Endothelial cell of umbilical vein (primary cell): Measurements from ENCODE around the gene INCENP. TPM values are rescaled to one million over a fixed set of nuclear protein-coding genes. Genes with fewer than 3 reads are reported as not detected.

Experiments
- BruUV-seq: library from RNA; stranded (reverse); fragments of 400-500 nt; replicated peaks from 2 replicates; lab custom pipeline; 2021; lab: Mats Ljungman, UMichigan
- CTCF ChIA-PET: fragments of 300-600, 350-600 bp; sonication (Branson Sonifier 250); formaldehyde crosslinking; loops from one replicate; lab custom pipeline; 2021; ENCODE audit warnings: antibody characterized with exemption, inconsistent platforms; lab: Charles Lee
- POLR2A ChIA-PET: fragments of 300-600, 350-600 bp; sonication (Branson Sonifier 250); formaldehyde crosslinking; loops from one replicate; lab custom pipeline; 2021; ENCODE audit warnings: antibody characterized with exemption, inconsistent platforms; lab: Charles Lee
- DNase-seq: peaks from one replicate; pipeline ENCODE4 v3.0.0-alpha.2; 2011; ENCODE audit warnings: low read depth, low spot score
- FAIRE-seq: peaks from 2 replicates; lab custom pipeline; 2011; peaks lifted over from hg19 to GRCh38; lab: Jason Lieb, UNC
- H2AFZ ChIP-seq: 2 replicates; pipeline ENCODE4 v1.6.0; 2012; ENCODE audit warnings: low read depth, low read length, control low read depth, inconsistent platforms
- H3K27ac ChIP-seq: 2 replicates; pipeline ENCODE4 v1.5.1; 2011; ENCODE audit warnings: low read depth, mild to moderate bottlenecking, control low read depth, low read length, moderate library complexity; ENCODE audit not compliant: insufficient read depth
- H3K27me3 ChIP-seq, 2 experiments: 2 replicates each; pipeline versions ENCODE4 v1.6.0 to v1.6.1; 2011; ENCODE audit warnings: low read length in 2 of 2, mixed read lengths in 1 of 2; ENCODE audit not compliant: control insufficient read depth in 2 of 2, insufficient read depth in 2 of 2
- H3K36me3 ChIP-seq, 2 experiments: 2 replicates in 1 of 2; 3 replicates in 1 of 2; pipeline ENCODE4 v1.5.1; 2011; ENCODE audit warnings: low read length in 2 of 2, mild to moderate bottlenecking in 1 of 2, moderate library complexity in 1 of 2; ENCODE audit not compliant: control insufficient read depth in 2 of 2, insufficient read depth in 2 of 2; ENCODE audit errors: extremely low read depth in 1 of 2
- H3K4me1 ChIP-seq: 3 replicates; pipeline ENCODE4 v1.5.1; 2011; ENCODE audit warnings: mild to moderate bottlenecking, low read length; ENCODE audit not compliant: control insufficient read depth, insufficient read depth; ENCODE audit errors: extremely low read depth
- H3K4me2 ChIP-seq: 2 replicates; pipeline ENCODE4 v1.6.1; 2011; ENCODE audit warnings: low read length, control low read depth, mixed read lengths; ENCODE audit not compliant: insufficient read depth
- H3K4me3 ChIP-seq, 3 experiments: fragments of 200-600 bp in 1 of 3; sonication (generic), shearing (Covaris generic) in 1 of 3; replicated peaks in 1 of 3; 2 replicates each; pipeline ENCODE4 v1.5.1; 2011 to 2016; ENCODE audit warnings: control low read depth in 3 of 3, low read length in 3 of 3, mild to moderate bottlenecking in 2 of 3, inconsistent platforms in 1 of 3, low read depth in 1 of 3, moderate library complexity in 1 of 3; ENCODE audit not compliant: insufficient read depth in 1 of 3
- H3K79me2 ChIP-seq: 2 replicates; pipeline ENCODE4 v1.6.0; 2012; ENCODE audit warnings: low read length, inconsistent platforms; ENCODE audit not compliant: control insufficient read depth, insufficient read depth
- H3K9ac ChIP-seq: replicated peaks from 2 replicates; pipeline ENCODE3; 2011; ENCODE audit warnings: low read length, control low read depth; ENCODE audit not compliant: insufficient read depth; ENCODE audit errors: extremely low read depth
- H3K9me1 ChIP-seq: replicated peaks from 3 replicates; pipeline ENCODE4 v1.6.0; 2011; ENCODE audit warnings: mild to moderate bottlenecking, low read length; ENCODE audit not compliant: control insufficient read depth, insufficient read depth; ENCODE audit errors: extremely low read depth
- H3K9me3 ChIP-seq: replicated peaks from 2 replicates; pipeline ENCODE4 v1.5.1; 2012; ENCODE audit warnings: low read length, inconsistent platforms; ENCODE audit not compliant: control insufficient read depth, insufficient read depth
- H4K20me1 ChIP-seq: replicated peaks from 2 replicates; pipeline ENCODE3; 2011; ENCODE audit warnings: mild to moderate bottlenecking, low read length; ENCODE audit not compliant: control insufficient read depth, insufficient read depth; ENCODE audit errors: extremely low read depth
- CTCF ChIP-seq, 2 donors: IDR thresholded peaks; 1 replicate in 1 of 2; 2 replicates in 1 of 2; pipeline ENCODE4 v1.5.1; 2011; ENCODE audit warnings: low read length in 2 of 2, mild to moderate bottlenecking in 2 of 2, moderate library complexity in 2 of 2, control low read depth in 1 of 2, inconsistent platforms in 1 of 2, low read depth in 1 of 2; ENCODE audit not compliant: insufficient read depth in 1 of 2; ENCODE audit errors: extremely low read depth in 1 of 2
- FOS ChIP-seq: IDR thresholded peaks from 2 replicates; pipeline ENCODE4 v1.6.1; 2011; ENCODE audit warnings: mild to moderate bottlenecking, low read length, moderate library complexity, borderline replicate concordance; ENCODE audit not compliant: insufficient read depth
- GATA2 ChIP-seq: IDR thresholded peaks from 2 replicates; pipeline ENCODE4 v1.7.0; 2011; ENCODE audit warnings: low read depth, mild to moderate bottlenecking, moderate library complexity, mixed read lengths, low read length; ENCODE audit not compliant: insufficient read length, insufficient read depth
- JUN ChIP-seq: IDR thresholded peaks from 2 replicates; pipeline ENCODE4 v1.6.1; 2011; ENCODE audit warnings: borderline replicate concordance, low read depth; ENCODE audit not compliant: insufficient read length, insufficient read depth
- MAX ChIP-seq: IDR thresholded peaks from 2 replicates; pipeline ENCODE4 v1.6.1; 2011; ENCODE audit not compliant: insufficient read depth, insufficient read length
- MYC ChIP-seq: IDR thresholded peaks from one replicate; pipeline ENCODE4 v1.6.1; 2011; ENCODE audit warnings: mild to moderate bottlenecking, low read depth, low read length
- POLR2A ChIP-seq: IDR thresholded peaks from 2 replicates; pipeline ENCODE4 v1.6.1; 2012; ENCODE audit warnings: low read depth, mild to moderate bottlenecking, control low read depth, low read length
- POLR2AphosphoS5 ChIP-seq: IDR thresholded peaks from 2 replicates; pipeline ENCODE4 v1.6.1; 2012; ENCODE audit warnings: low read depth, mild to moderate bottlenecking, control low read depth, low read length, moderate library complexity; ENCODE audit not compliant: insufficient read depth
- dilution Hi-C: fragments of 300-500 bp; cut with MboI; formaldehyde crosslinking; loops from one replicate; pipeline ENCODE4 v1.15.0; 2019; ENCODE audit warnings: low sequenced_read_pairs; ENCODE audit not compliant: extremely low pct_ligation_motif_present
- intact Hi-C: fragments of 100-400 bp; cut with micrococcal nuclease; formaldehyde crosslinking; loops from one replicate; pipeline ENCODE4 v1.10.0; 2022
- polyA plus RNA-seq, 4 experiments: library from polyadenylated mRNA; depleted of rRNA in 3 of 4; stranded (reverse) in 3 of 4; unstranded in 1 of 4; fragments of >200 nt; gene quantifications; 2 replicates each; pipeline versions ENCODE4 v1.2.1 to v1.2.3, GENCODE V29; 2011 to 2012; ENCODE audit warnings: missing spikeins in 1 of 4
- total RNA-seq: library from RNA; stranded (reverse); gene quantifications from 2 replicates; pipeline ENCODE4 v1.2.3, GENCODE V29; 2021

INCENP gene
- total and polyA plus RNA-seq, 2 donors (not counting 3 experiments of a cell fraction or from before 2014, with no cell fraction given): 22.9 to 86.8 TPM

GRCh38 chr11:62130283-62131169, 6.7 kb downstream of the INCENP start:
- no peak overlapping the region for H3K27ac ChIP-seq
- intact Hi-C loops: no loop called here
- no peak overlapping the region for H3K9ac ChIP-seq
- no peaks in the 10 kb centered on the region for H3K9me1 ChIP-seq
- TF ChIP-seq GATA2 (no peak), JUN (no peak), MYC (no peak), MAX (no peak), CTCF (IDR thresholded peaks at IDR 0.05; ENCODE audit: extremely low read depth in 1 of 2, insufficient read depth in 1 of 2, low read depth in 1 of 2, low read length in 2 of 2) (no peak), FOS (no peak), POLR2AphosphoS5 (no peak), POLR2A (no peak)
- H3K9me3 ChIP-seq: no peaks in the 10 kb centered on the region
- H3K4me1 ChIP-seq: peaks cover 4% of the 10 kb centered on the region
- H3K27me3 ChIP-seq: no peaks in the 10 kb centered on the region
- ChIA-PET POLR2A (no interaction called here), CTCF (interaction anchor here (1.0 to 2.4 kb wide), 3 partner anchors 12 to 23 kb away, joined by 3 to 11 read pairs (median 4); no protein-coding TSS in a partner anchor)
- H3K36me3 ChIP-seq: peaks cover 2 to 25% of the 10 kb centered on the region in 2 experiments
- dilution Hi-C loops: no loop called here
- H2AFZ ChIP-seq: no peak overlapping the region
- BruUV-seq: no TSS peak
- H3K4me2 ChIP-seq: no peak overlapping the region
- FAIRE-seq: no peak
- no peak overlapping the region for H3K4me3 ChIP-seq
- no peaks in the 10 kb centered on the region for H4K20me1 ChIP-seq
- no peak for DNase-seq
- H3K79me2 ChIP-seq: peaks cover 98% of the 10 kb centered on the region
